NCI-H1417 treated with DMSO at 0.1 percent for 48 hours (cell line): Measurements from ENCODE around the gene TMSB10.
"Not testable (repeated sequence)": the region's sequence is repeated elsewhere in the genome, so short reads cannot be mapped to it uniquely, and the experiment has no call there.

Source experiments
- DNase-seq: peaks from one replicate; lab custom pipeline; 2025; lab: John Stamatoyannopoulos, UW

Gene TMSB10

GRCh38 chr2:84940088-84940470 is 34.6 kb downstream of the TMSB10 start:
- no peak for DNase-seq

- DNase-seq: no peak
Measured at GRCh38 chr2:84940831-84941412, 35.5 kb downstream of the TMSB10 start.

GRCh38 chr2:84942166-84942565 is 36.7 kb downstream of the TMSB10 start:
- DNase-seq: no peak

GRCh38 chr2:84942964-84943421 is 37.5 kb downstream of the TMSB10 start:
- DNase-seq: no peak

- DNase-seq: no peak
Measured at GRCh38 chr2:84944295-84944909, 38.9 kb downstream of the TMSB10 start.

- DNase-seq: not testable (repeated sequence)
Measured at GRCh38 chr2:84945838-84946203, 40.4 kb downstream of the TMSB10 start.

- no peak for DNase-seq
Measured at GRCh38 chr2:84946204-84947009, 41.0 kb downstream of the TMSB10 start.

GRCh38 chr2:84947010-84947593 is 41.6 kb downstream of the TMSB10 start:
- DNase-seq: no peak

- no peak for DNase-seq
Measured at GRCh38 chr2:84953535-84953934, 48.1 kb downstream of the TMSB10 start.

- DNase-seq: no peak
Measured at GRCh38 chr2:84954329-84954728, 48.9 kb downstream of the TMSB10 start.
